ENCODE data around the gene SLC34A2. TPM values are rescaled to one million over a fixed set of nuclear protein-coding genes. Genes with fewer than 3 reads are reported as not detected.

SLC34A2 gene
- total and polyA plus RNA-seq, 12 donors = 0.20 to 2.3 (median 1.9) TPM; not detected in 9

GRCh38 chr4:25713812-25714211 lies 58.2 kb downstream of the SLC34A2 start:
- no peak overlapping the region for H3K27ac ChIP-seq
- H3K4me1 ChIP-seq (replicated peaks in 1 of 2) = no peaks in the 10 kb centered on the region
- H3K27me3 ChIP-seq = no peaks in the 10 kb centered on the region
- no peaks in the 10 kb centered on the region for H3K9me3 ChIP-seq (replicated peaks in 1 of 3)
- intact Hi-C loops (cut with DNase I) = no loop called here
- TF ChIP-seq CTCF (IDR thresholded peaks at IDR 0.05) = no peak
- TF ChIP-seq POLR2A (IDR thresholded peaks at IDR 0.05) = no peak
- no peak for DNase-seq
- no peaks in the 10 kb centered on the region for H3K36me3 ChIP-seq (replicated peaks in 1 of 2)
- WGBS, 4 donors = 80 to 89% (median 85%) methylated on average over 4 of the region's 4 CpGs
- H3K4me3 ChIP-seq = no peak overlapping the region

GRCh38 chr4:25722964-25723363 lies 67.3 kb downstream of the SLC34A2 start:
- Histone ChIP-seq H3K9me3 (replicated peaks in 1 of 3) (no peaks in the 10 kb centered on the region), H3K4me3 (no peak overlapping the region), H3K27ac (no peak overlapping the region), H3K27me3 (no peaks in the 10 kb centered on the region), H3K36me3 (replicated peaks in 1 of 2) (no peaks in the 10 kb centered on the region), H3K4me1 (replicated peaks in 1 of 2) (no peaks in the 10 kb centered on the region)
- 38 to 47% (median 41%) methylated on average over 3 of the region's 3 CpGs for WGBS, 4 donors
- TF ChIP-seq POLR2A (IDR thresholded peaks at IDR 0.05) (no peak), CTCF (IDR thresholded peaks at IDR 0.05) (no peak)
- intact Hi-C loops (cut with DNase I) = no loop called here
- DNase-seq = no peak

- no peak overlapping the region for H3K4me3 ChIP-seq
- intact Hi-C loops (cut with DNase I) = no loop called here
- H3K27ac ChIP-seq = no peak overlapping the region
- no peaks in the 10 kb centered on the region for H3K36me3 ChIP-seq (replicated peaks in 1 of 2)
- DNase-seq = no peak
- H3K4me1 ChIP-seq (replicated peaks in 1 of 2) = no peaks in the 10 kb centered on the region
- TF ChIP-seq CTCF (IDR thresholded peaks at IDR 0.05) = no peak
- WGBS, 4 donors = 70 to 75% (median 73%) methylated on average over 1 of the region's 1 CpG
- no peaks in the 10 kb centered on the region for H3K27me3 ChIP-seq
- H3K9me3 ChIP-seq (replicated peaks in 1 of 3) = no peaks in the 10 kb centered on the region
Observed at GRCh38 chr4:25723409-25723808, 67.8 kb downstream of the SLC34A2 start.

GRCh38 chr4:25725870-25726269 lies 70.2 kb downstream of the SLC34A2 start:
- Histone ChIP-seq H3K4me1 (replicated peaks in 1 of 2) (no peaks in the 10 kb centered on the region), H3K36me3 (replicated peaks in 1 of 2) (no peaks in the 10 kb centered on the region), H3K9me3 (replicated peaks in 1 of 3) (no peaks in the 10 kb centered on the region), H3K4me3 (no peak overlapping the region), H3K27me3 (no peaks in the 10 kb centered on the region), H3K27ac (no peak overlapping the region)
- intact Hi-C loops (cut with DNase I) = no loop called here
- WGBS, 4 donors = 66 to 75% (median 72%) methylated on average over 7 of the region's 7 CpGs
- no peak for DNase-seq
- TF ChIP-seq CTCF (IDR thresholded peaks at IDR 0.05) (no peak), POLR2A (IDR thresholded peaks at IDR 0.05) (no peak)
